H9 (cell line): ENCODE data around the gene RWDD4. TPM values are rescaled to one million over a fixed set of nuclear protein-coding genes. Genes with fewer than 3 reads are reported as not detected.

Experiments
- DNase-seq: peaks from one replicate; pipeline ENCODE4 v3.0.0-alpha.2; 2017
- H2AFZ ChIP-seq: one replicate; pipeline ENCODE4 v1.6.1; 2013; ENCODE audit warnings: mild to moderate bottlenecking, low read length, control low read depth, moderate library complexity
- H2AK5ac ChIP-seq: 2 replicates; pipeline ENCODE4 v1.6.1; 2013; ENCODE audit warnings: low read length, control low read depth, mixed read lengths; ENCODE audit not compliant: insufficient read length
- H2BK120ac ChIP-seq: one replicate; pipeline ENCODE4 v1.6.1; 2013; ENCODE audit warnings: low read depth, mild to moderate bottlenecking, low read length, control low read depth, inconsistent platforms; ENCODE audit not compliant: poor library complexity, severe bottlenecking
- H2BK12ac ChIP-seq: 2 replicates; pipeline ENCODE4 v1.6.1; 2013; ENCODE audit warnings: low read length, control low read depth, mixed read lengths, low read depth; ENCODE audit not compliant: insufficient read length
- H2BK15ac ChIP-seq: 2 replicates; pipeline ENCODE4 v1.6.1; 2013; ENCODE audit warnings: low read depth, low read length, control low read depth
- H2BK20ac ChIP-seq: one replicate; pipeline ENCODE4 v1.6.1; 2013; ENCODE audit warnings: low read depth, mild to moderate bottlenecking, low read length, control low read depth, inconsistent platforms; ENCODE audit not compliant: poor library complexity, severe bottlenecking
- H2BK5ac ChIP-seq: 2 replicates; pipeline ENCODE4 v1.6.1; 2013; ENCODE audit warnings: low read length, control low read depth, mixed read lengths; ENCODE audit not compliant: insufficient read length
- H3K14ac ChIP-seq: 2 replicates; pipeline ENCODE4 v1.6.1; 2013; ENCODE audit warnings: low read length, control low read depth; ENCODE audit not compliant: insufficient read depth
- H3K18ac ChIP-seq: 2 replicates; pipeline ENCODE4 v1.6.1; 2013; ENCODE audit warnings: low read depth, mild to moderate bottlenecking, mixed read lengths, low read length, control low read depth; ENCODE audit not compliant: insufficient read length
- H3K23ac ChIP-seq: 2 replicates; pipeline ENCODE4 v1.6.1; 2013; ENCODE audit warnings: low read length, control low read depth, mixed read lengths, low read depth; ENCODE audit not compliant: insufficient read length
- H3K23me2 ChIP-seq: 2 replicates; pipeline ENCODE4 v1.6.1; 2013; ENCODE audit warnings: low read depth, mild to moderate bottlenecking, mixed read lengths, low read length, control low read depth; ENCODE audit not compliant: insufficient read length, poor library complexity, severe bottlenecking
- H3K27ac ChIP-seq: 2 replicates; pipeline ENCODE4 v1.5.1; 2013; ENCODE audit warnings: low read length, control low read depth, mixed read lengths, low read depth; ENCODE audit not compliant: insufficient read length
- H3K27me3 ChIP-seq: 2 replicates; pipeline ENCODE4 v1.6.1; 2013; ENCODE audit warnings: low read length, control low read depth, inconsistent platforms; ENCODE audit not compliant: insufficient read depth
- H3K4ac ChIP-seq: 2 replicates; pipeline ENCODE4 v1.6.1; 2013; ENCODE audit warnings: low read depth, mild to moderate bottlenecking, control low read depth, inconsistent platforms, low read length, moderate library complexity
- H3K4me1 ChIP-seq: 2 replicates; pipeline ENCODE4 v1.6.1; 2013; ENCODE audit warnings: low read length, control low read depth, inconsistent platforms; ENCODE audit not compliant: insufficient read depth
- H3K4me2 ChIP-seq: 2 replicates; pipeline ENCODE4 v1.6.1; 2013; ENCODE audit warnings: low read length, control low read depth, mixed read lengths; ENCODE audit not compliant: insufficient read length, insufficient read depth
- H3K56ac ChIP-seq: 2 replicates; pipeline ENCODE4 v1.6.1; 2013; ENCODE audit warnings: low read depth, mild to moderate bottlenecking, mixed read lengths, low read length, control low read depth; ENCODE audit not compliant: insufficient read length
- H3K79me1 ChIP-seq: 2 replicates; pipeline ENCODE4 v1.6.1; 2013; ENCODE audit warnings: low read depth, mild to moderate bottlenecking, moderate library complexity, low read length, control low read depth, inconsistent platforms; ENCODE audit not compliant: insufficient read depth, poor library complexity, severe bottlenecking
- H3K79me2 ChIP-seq: 2 replicates; pipeline ENCODE4 v1.6.1; 2013; ENCODE audit warnings: low read length, control low read depth, inconsistent platforms; ENCODE audit not compliant: insufficient read depth
- H3K9ac ChIP-seq: 2 replicates; pipeline ENCODE4 v1.6.1; 2013; ENCODE audit warnings: low read length, control low read depth, mixed read lengths; ENCODE audit not compliant: insufficient read length; ENCODE audit errors: extremely low read depth
- H3K9me3 ChIP-seq: one replicate; pipeline ENCODE4 v1.6.1; 2013; ENCODE audit warnings: low read depth, low read length, inconsistent platforms; ENCODE audit not compliant: control insufficient read depth
- H3T11ph ChIP-seq: one replicate; pipeline ENCODE4 v1.6.1; 2013; ENCODE audit warnings: mild to moderate bottlenecking, low read length, control low read depth, inconsistent platforms
- H4K20me1 ChIP-seq: one replicate; pipeline ENCODE4 v1.6.1; 2013; ENCODE audit not compliant: control insufficient read depth, insufficient read length, insufficient read depth
- H4K5ac ChIP-seq: 2 replicates; pipeline ENCODE4 v1.6.1; 2013; ENCODE audit warnings: low read depth, mild to moderate bottlenecking, mixed read lengths, low read length, control low read depth; ENCODE audit not compliant: insufficient read length
- H4K8ac ChIP-seq: replicated peaks from 2 replicates; pipeline ENCODE4 v1.6.1; 2013; ENCODE audit warnings: low read length, control low read depth, mixed read lengths, low read depth; ENCODE audit not compliant: insufficient read length
- H4K91ac ChIP-seq: 2 replicates; pipeline ENCODE4 v1.6.1; 2013; ENCODE audit warnings: low read depth, mild to moderate bottlenecking, moderate library complexity, mixed read lengths, low read length, control low read depth; ENCODE audit not compliant: insufficient read length
- H3K27ac Mint-ChIP-seq, 3 experiments: 2 replicates in 2 of 3; 3 replicates in 1 of 3; pipeline ENCODE4 v1.8.0; 2020 to 2021; ENCODE audit warnings: mixed read lengths in 3 of 3, mild to moderate bottlenecking in 1 of 3, moderate library complexity in 1 of 3
- H3K27me3 Mint-ChIP-seq: 2 replicates; pipeline ENCODE4 v1.8.0; 2021; ENCODE audit warnings: low read depth, mild to moderate bottlenecking, moderate library complexity, mixed read lengths
- H3K36me3 Mint-ChIP-seq, 3 experiments: 2 replicates in 2 of 3; 3 replicates in 1 of 3; pipeline ENCODE4 v1.8.0; 2020 to 2021; ENCODE audit warnings: low read depth in 3 of 3, mixed read lengths in 3 of 3; ENCODE audit not compliant: insufficient read depth in 1 of 3
- H3K4me1 Mint-ChIP-seq, 2 experiments: 2 replicates each; pipeline ENCODE4 v1.8.0; 2020; ENCODE audit warnings: mixed read lengths in 2 of 2
- H3K4me3 Mint-ChIP-seq, 2 experiments: 2 replicates in 1 of 2; 3 replicates in 1 of 2; pipeline ENCODE4 v1.8.0; 2020 to 2021; ENCODE audit warnings: mild to moderate bottlenecking in 2 of 2, mixed read lengths in 2 of 2, moderate library complexity in 1 of 2
- H3K9me3 Mint-ChIP-seq, 2 experiments: 2 replicates in 1 of 2; 3 replicates in 1 of 2; pipeline ENCODE4 v1.8.0; 2020; ENCODE audit warnings: mild to moderate bottlenecking in 2 of 2, mixed read lengths in 2 of 2, moderate library complexity in 1 of 2
- CTCF ChIP-seq: fragments of 200-600 bp; sonication (generic); conservative IDR thresholded peaks from 3 replicates; pipeline ENCODE4 v1.8.0; 2021; ENCODE audit warnings: antibody characterized with exemption, mild to moderate bottlenecking
- WGBS: extraction: QIAGEN DNeasy Blood & Tissue Kit; methylation state at CpG from one replicate; pipeline ENCODE4 v1.1.7; 2013; ENCODE audit warnings: missing lambda C conversion rate, low lambda C conversion rate, mixed read lengths; ENCODE audit not compliant: insufficient read length; ENCODE audit errors: extremely low coverage; 5-methylcytosine and 5-hydroxymethylcytosine counted together
- total RNA-seq: library from RNA; stranded (reverse); gene quantifications from 2 replicates; pipeline ENCODE4 v1.2.1, GENCODE V29; 2021

Gene RWDD4
- total RNA-seq, 1 experiment from 2014 or later, result 17.8 TPM

DNA sequence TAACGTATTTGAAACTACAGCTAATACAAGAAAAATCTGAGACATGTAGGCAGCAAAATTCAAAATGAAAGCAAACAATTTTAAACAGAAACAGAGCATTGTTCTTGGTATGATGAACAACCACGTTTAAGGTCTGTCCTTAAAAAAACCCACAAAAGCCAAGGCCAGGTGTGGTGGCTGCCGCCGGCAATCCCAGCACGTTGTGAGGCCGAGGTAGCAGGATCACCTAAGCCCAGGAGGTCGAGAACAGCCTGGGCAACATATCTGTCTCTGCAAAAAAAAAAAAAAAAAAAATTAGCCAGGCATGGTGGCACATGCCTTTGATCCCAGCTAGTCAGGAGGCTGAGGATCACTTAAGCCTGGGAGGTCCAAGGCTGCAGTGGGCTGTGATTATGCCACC is 13.7 kb downstream of the RWDD4 start:
- H3K4me2 ChIP-seq, result no peak overlapping the region
- no peak overlapping the region for H3K9ac ChIP-seq
- no peak overlapping the region for H4K91ac ChIP-seq
- no peak overlapping the region for H3K27ac Mint-ChIP-seq
- H2BK12ac ChIP-seq, result no peak overlapping the region
- no peaks in the 10 kb centered on the region for H3K4me1 Mint-ChIP-seq
- H3K9me3 ChIP-seq, result no peaks in the 10 kb centered on the region
- no peak overlapping the region for H3K4me3 Mint-ChIP-seq
- H3K4me1 ChIP-seq, result no peaks in the 10 kb centered on the region
- H3T11ph ChIP-seq, result no peak overlapping the region
- no peaks in the 10 kb centered on the region for H3K9me3 Mint-ChIP-seq
- no CpG with 5 or more reads among the region's 7 CpGs for WGBS
- no peak overlapping the region for H3K4ac ChIP-seq
- no peak overlapping the region for H3K56ac ChIP-seq
- H3K23ac ChIP-seq, result no peak overlapping the region
- H4K8ac ChIP-seq, result no peak overlapping the region
- H3K23me2 ChIP-seq, result no peaks in the 10 kb centered on the region
- H3K36me3 Mint-ChIP-seq, result peaks cover 8 to 57% (median 40%) of the 10 kb centered on the region in 3 experiments; a peak in 6 of 7 replicates
- DNase-seq, result no peak
- TF ChIP-seq CTCF, result no peak
- no peak overlapping the region for H3K18ac ChIP-seq
- no peak overlapping the region for H2AFZ ChIP-seq
- no peak overlapping the region for H2BK5ac ChIP-seq
- H3K14ac ChIP-seq, result no peak overlapping the region
- no peaks in the 10 kb centered on the region for H3K79me2 ChIP-seq
- no peak overlapping the region for H2BK15ac ChIP-seq
- H3K27me3 ChIP-seq, result no peaks in the 10 kb centered on the region
- no peaks in the 10 kb centered on the region for H3K79me1 ChIP-seq
- H4K20me1 ChIP-seq, result no peaks in the 10 kb centered on the region
- H2BK120ac ChIP-seq, result no peak overlapping the region
- no peak overlapping the region for H2AK5ac ChIP-seq
- no peak overlapping the region for H2BK20ac ChIP-seq
- H3K27ac ChIP-seq, result no peak overlapping the region
- no peaks in the 10 kb centered on the region for H3K27me3 Mint-ChIP-seq
- H4K5ac ChIP-seq, result no peak overlapping the region
